Measurements from ENCODE around the gene CLIC5.

DNA sequence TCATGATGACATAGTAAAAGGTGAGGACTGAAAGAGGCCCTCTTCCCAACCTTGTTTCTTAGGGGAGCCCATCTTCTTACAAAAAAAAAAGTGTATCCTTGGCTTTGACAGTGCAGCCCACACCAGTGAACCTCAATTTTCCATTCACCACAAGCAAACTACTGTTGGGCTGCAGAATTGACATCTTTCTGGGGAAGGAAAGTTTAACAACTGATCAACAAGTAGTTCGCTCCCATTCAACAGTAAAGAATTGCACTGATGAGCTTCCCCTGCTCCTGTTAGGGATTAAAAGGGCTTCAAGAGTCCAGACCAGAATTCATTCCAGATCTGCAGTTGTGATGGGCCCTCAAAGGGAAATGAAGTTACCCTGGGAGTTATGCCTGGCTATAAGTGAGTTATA, 13.9 kb upstream of the CLIC5 start:
- TF ChIP-seq GABPA (IDR thresholded peaks at IDR 0.05; ENCODE audit: borderline replicate concordance, insufficient read depth, low read length) (no peak), ZNF274 (IDR thresholded peaks at IDR 0.05; ENCODE audit: borderline replicate concordance, extremely low read depth, low read length) (no peak), EP300 (IDR thresholded peaks at IDR 0.05; ENCODE audit: borderline replicate concordance in 1 of 2, low read depth in 2 of 2, low read length in 2 of 2) (no peak), TAF1 (IDR thresholded peaks at IDR 0.05; ENCODE audit: low read depth, low read length) (no peak), NRF1 (IDR thresholded peaks at IDR 0.05; ENCODE audit: low read depth, low read length) (no peak), POLR2A (IDR thresholded peaks at IDR 0.05; ENCODE audit: control extremely low read depth in 1 of 2, low read depth in 2 of 2, low read length in 2 of 2) (no peak), SRF (IDR thresholded peaks at IDR 0.05; ENCODE audit: low read depth, low read length) (no peak), SUZ12 (IDR thresholded peaks at IDR 0.05; ENCODE audit: low read length) (no peak), CHD1 (IDR thresholded peaks at IDR 0.05; ENCODE audit: low read depth, low read length) (no peak), NANOG (IDR thresholded peaks at IDR 0.05; ENCODE audit: insufficient read depth, low read depth, low read length, poor library complexity, severe bottlenecking) (no peak), MAFK (IDR thresholded peaks at IDR 0.05; ENCODE audit: low read depth, low read length) (no peak), SP1 (IDR thresholded peaks at IDR 0.05; ENCODE audit: low read depth, low read length) (no peak)
- TF ChIP-seq, protein P1, sequence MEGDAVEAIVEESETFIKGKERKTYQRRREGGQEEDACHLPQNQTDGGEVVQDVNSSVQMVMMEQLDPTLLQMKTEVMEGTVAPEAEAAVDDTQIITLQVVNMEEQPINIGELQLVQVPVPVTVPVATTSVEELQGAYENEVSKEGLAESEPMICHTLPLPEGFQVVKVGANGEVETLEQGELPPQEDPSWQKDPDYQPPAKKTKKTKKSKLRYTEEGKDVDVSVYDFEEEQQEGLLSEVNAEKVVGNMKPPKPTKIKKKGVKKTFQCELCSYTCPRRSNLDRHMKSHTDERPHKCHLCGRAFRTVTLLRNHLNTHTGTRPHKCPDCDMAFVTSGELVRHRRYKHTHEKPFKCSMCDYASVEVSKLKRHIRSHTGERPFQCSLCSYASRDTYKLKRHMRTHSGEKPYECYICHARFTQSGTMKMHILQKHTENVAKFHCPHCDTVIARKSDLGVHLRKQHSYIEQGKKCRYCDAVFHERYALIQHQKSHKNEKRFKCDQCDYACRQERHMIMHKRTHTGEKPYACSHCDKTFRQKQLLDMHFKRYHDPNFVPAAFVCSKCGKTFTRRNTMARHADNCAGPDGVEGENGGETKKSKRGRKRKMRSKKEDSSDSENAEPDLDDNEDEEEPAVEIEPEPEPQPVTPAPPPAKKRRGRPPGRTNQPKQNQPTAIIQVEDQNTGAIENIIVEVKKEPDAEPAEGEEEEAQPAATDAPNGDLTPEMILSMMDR (IDR thresholded peaks at IDR 0.05; ENCODE audit: control extremely low read depth in 1 of 3, insufficient read depth in 1 of 3, low read depth in 1 of 3, low read length in 3 of 3) = no peak

Data from H1 (cell line).